ENCODE data around the gene PYROXD2.

PYROXD2 gene

DNA sequence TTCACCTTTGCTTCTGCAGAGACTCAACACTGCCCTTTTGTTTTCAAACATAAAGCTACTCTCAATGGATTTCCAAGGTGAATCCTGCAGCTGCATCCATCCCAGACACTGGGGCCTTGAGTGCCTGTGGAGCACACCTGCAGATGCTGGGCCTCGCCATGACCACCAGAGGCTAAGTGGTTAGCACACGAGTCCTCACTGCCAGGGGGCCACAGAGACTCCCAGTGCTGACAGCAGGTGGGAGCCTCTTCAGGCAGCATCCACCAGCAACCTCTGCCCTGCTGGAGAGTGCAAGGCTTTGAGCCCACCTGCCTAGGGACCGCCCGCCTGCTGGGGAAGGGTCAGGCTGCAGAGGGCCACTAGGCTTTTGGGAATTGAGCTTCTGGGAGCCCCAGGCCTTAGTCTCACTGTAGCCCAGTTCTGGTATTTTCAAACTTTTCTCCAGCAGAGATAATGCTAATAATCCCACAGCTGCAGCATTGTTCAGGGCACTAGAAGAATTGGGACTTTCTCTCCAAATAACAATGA lies 41.1 kb upstream of the PYROXD2 start:
- no peaks in the 10 kb centered on the region for H3K4me1 ChIP-seq
- H3K27ac ChIP-seq: no peak overlapping the region
- H3K9ac ChIP-seq: no peak overlapping the region
- no peaks in the 10 kb centered on the region for H3K27me3 ChIP-seq (ENCODE audit: control insufficient read depth, insufficient read depth, low read length)
- no peak overlapping the region for H3K4me3 ChIP-seq (ENCODE audit: low read depth, low read length)
- no peaks in the 10 kb centered on the region for H3K79me2 ChIP-seq
- TF ChIP-seq, protein P1, sequence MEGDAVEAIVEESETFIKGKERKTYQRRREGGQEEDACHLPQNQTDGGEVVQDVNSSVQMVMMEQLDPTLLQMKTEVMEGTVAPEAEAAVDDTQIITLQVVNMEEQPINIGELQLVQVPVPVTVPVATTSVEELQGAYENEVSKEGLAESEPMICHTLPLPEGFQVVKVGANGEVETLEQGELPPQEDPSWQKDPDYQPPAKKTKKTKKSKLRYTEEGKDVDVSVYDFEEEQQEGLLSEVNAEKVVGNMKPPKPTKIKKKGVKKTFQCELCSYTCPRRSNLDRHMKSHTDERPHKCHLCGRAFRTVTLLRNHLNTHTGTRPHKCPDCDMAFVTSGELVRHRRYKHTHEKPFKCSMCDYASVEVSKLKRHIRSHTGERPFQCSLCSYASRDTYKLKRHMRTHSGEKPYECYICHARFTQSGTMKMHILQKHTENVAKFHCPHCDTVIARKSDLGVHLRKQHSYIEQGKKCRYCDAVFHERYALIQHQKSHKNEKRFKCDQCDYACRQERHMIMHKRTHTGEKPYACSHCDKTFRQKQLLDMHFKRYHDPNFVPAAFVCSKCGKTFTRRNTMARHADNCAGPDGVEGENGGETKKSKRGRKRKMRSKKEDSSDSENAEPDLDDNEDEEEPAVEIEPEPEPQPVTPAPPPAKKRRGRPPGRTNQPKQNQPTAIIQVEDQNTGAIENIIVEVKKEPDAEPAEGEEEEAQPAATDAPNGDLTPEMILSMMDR (IDR thresholded peaks at IDR 0.05): no peak
- no peaks in the 10 kb centered on the region for H3K9me3 ChIP-seq (ENCODE audit: control insufficient read depth, low read length)
- H2AFZ ChIP-seq: no peak overlapping the region
- H3K4me2 ChIP-seq (ENCODE audit: low read length): no peak overlapping the region
- H3K36me3 ChIP-seq (ENCODE audit: control insufficient read depth, insufficient read depth, low read length): no peaks in the 10 kb centered on the region

DNA sequence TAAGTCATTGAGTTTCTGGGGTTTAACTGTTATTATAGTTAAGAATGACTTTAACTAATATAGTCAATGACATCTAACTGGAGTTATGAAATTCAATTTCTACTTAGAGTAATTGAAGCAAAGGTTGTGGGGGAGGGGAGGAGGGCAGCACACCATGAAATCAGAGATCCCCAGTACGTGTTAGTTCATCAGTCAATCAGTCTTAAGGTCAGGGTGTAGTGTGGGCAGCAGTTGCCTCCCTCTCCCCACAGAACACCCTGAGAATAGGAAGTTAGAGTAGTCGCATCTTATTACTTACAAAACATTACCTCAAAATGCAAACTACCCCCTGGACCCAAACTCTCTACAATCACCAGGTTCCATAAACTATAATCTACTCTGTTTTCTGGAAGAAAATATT lies 38.7 kb upstream of the PYROXD2 start:
- no peak overlapping the region for H3K9ac ChIP-seq
- no peaks in the 10 kb centered on the region for H3K36me3 ChIP-seq (ENCODE audit: control insufficient read depth, insufficient read depth, low read length)
- H3K27me3 ChIP-seq (ENCODE audit: control insufficient read depth, insufficient read depth, low read length): no peaks in the 10 kb centered on the region
- TF ChIP-seq, protein P1 (IDR thresholded peaks at IDR 0.05): no peak
- no peak overlapping the region for H3K4me2 ChIP-seq (ENCODE audit: low read length)
- H3K79me2 ChIP-seq: no peaks in the 10 kb centered on the region
- H3K4me3 ChIP-seq (ENCODE audit: low read depth, low read length): no peak overlapping the region
- no peak overlapping the region for H3K27ac ChIP-seq
- no peaks in the 10 kb centered on the region for H3K4me1 ChIP-seq
- H3K9me3 ChIP-seq (ENCODE audit: control insufficient read depth, low read length): no peaks in the 10 kb centered on the region
- no peak overlapping the region for H2AFZ ChIP-seq

DNA sequence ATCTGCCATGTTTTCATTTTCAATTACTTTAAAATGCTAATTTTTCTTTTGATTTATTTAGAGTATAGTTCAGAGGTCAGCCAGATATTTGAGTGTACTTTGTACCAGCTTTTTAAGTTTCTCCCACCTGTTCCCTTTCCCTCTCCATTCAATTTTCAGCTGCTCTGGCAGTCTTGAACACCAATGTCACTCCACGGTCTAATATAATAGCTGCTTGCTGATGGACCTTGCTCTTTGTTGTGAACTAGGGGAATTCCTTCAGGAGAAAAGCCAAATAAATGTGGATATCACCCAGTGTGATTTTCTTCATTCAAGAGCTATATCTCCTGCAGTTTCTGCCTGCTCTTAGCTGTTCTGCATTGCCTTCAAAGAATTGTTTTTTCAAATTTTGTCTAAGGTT lies 35.6 kb upstream of the PYROXD2 start:
- H3K4me1 ChIP-seq: no peaks in the 10 kb centered on the region
- H3K27me3 ChIP-seq (ENCODE audit: control insufficient read depth, insufficient read depth, low read length): no peaks in the 10 kb centered on the region
- H3K36me3 ChIP-seq (ENCODE audit: control insufficient read depth, insufficient read depth, low read length): no peaks in the 10 kb centered on the region
- no peak overlapping the region for H3K27ac ChIP-seq
- no peak overlapping the region for H2AFZ ChIP-seq
- no peak overlapping the region for H3K4me2 ChIP-seq (ENCODE audit: low read length)
- H3K79me2 ChIP-seq: no peaks in the 10 kb centered on the region
- no peaks in the 10 kb centered on the region for H3K9me3 ChIP-seq (ENCODE audit: control insufficient read depth, low read length)
- H3K4me3 ChIP-seq (ENCODE audit: low read depth, low read length): no peak overlapping the region
- TF ChIP-seq, protein P1 (IDR thresholded peaks at IDR 0.05): no peak
- no peak overlapping the region for H3K9ac ChIP-seq

DNA sequence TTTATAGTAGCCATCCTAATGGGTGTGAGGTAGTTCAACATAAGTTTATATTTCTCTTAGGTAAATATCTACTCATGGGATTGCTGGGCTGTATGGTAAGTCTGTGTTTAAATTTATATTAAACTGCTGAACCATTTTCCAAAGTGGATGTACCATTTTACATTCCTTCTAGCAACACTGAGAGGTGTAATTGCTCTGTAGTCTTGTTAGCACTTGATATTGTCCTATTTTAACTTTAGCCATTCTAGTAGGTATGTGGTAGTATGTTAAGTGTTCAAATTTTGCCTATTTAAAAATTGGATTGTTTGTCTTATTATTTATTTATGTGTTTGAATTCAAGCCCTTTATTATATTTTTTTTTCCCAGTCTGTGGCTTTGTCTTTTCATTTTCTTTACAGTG lies 34.3 kb upstream of the PYROXD2 start:
- H3K27ac ChIP-seq: no peak overlapping the region
- H3K79me2 ChIP-seq: no peaks in the 10 kb centered on the region
- no peaks in the 10 kb centered on the region for H3K36me3 ChIP-seq (ENCODE audit: control insufficient read depth, insufficient read depth, low read length)
- H2AFZ ChIP-seq: no peak overlapping the region
- no peak overlapping the region for H3K4me2 ChIP-seq (ENCODE audit: low read length)
- no peaks in the 10 kb centered on the region for H3K4me1 ChIP-seq
- no peaks in the 10 kb centered on the region for H3K9me3 ChIP-seq (ENCODE audit: control insufficient read depth, low read length)
- no peaks in the 10 kb centered on the region for H3K27me3 ChIP-seq (ENCODE audit: control insufficient read depth, insufficient read depth, low read length)
- no peak overlapping the region for H3K9ac ChIP-seq
- TF ChIP-seq, protein P1 (IDR thresholded peaks at IDR 0.05): no peak
- no peak overlapping the region for H3K4me3 ChIP-seq (ENCODE audit: low read depth, low read length)

DNA sequence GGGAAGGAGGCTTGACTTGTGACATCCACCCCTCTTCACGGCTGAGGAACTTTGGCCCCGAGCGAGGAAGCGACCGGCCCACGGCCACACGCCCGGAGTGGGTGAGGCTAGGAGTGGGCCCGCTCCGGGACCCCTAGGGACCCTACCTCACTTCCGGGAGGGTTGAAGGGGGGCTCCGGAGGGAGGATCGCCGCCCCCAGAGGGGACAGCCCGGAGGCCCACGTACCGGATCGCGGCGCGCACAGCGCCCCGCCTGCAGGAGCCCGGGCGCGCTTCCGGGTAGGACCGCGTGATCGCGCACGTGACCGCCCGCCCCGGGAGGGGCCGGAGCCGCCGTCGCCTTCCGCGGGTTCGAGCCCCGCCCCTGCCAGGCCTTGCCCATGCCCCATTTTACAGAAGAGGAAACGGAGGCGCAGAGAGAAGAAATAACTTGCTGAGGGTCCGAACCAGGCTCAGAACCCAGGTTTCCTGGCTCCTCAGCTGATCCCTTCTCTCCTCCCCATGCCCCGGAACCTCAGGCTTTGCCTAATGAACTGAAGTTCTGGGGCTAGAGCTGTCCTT lies 31.8 kb upstream of the PYROXD2 start, which contains the start of gene HPS1:
TSS of gene HPS1 (minus strand) at position 275 of the 561 bp plus-strand sequence. CDS start 3,695 bp downstream, outside the sequence.
- peak within 1 kb of the TSS; percentile 58 for H3K4me2 ChIP-seq (ENCODE audit: low read length)
- peak within 1 kb of the TSS; percentile 62 for H3K27ac ChIP-seq
- H3K9ac ChIP-seq: no peak within 1 kb of the TSS
- TF ChIP-seq, protein P1 (IDR thresholded peaks at IDR 0.05): no peak
- H3K9me3 ChIP-seq (ENCODE audit: control insufficient read depth, low read length): no peaks in the 10 kb centered on the region
- no peaks in the 10 kb centered on the region for H3K4me1 ChIP-seq
- H3K36me3 ChIP-seq (ENCODE audit: control insufficient read depth, insufficient read depth, low read length): no peaks in the 10 kb centered on the region
- no peaks in the 10 kb centered on the region for H3K27me3 ChIP-seq (ENCODE audit: control insufficient read depth, insufficient read depth, low read length)
- no peaks in the 10 kb centered on the region for H3K79me2 ChIP-seq
- peak within 1 kb of the TSS; percentile 58 for H3K4me3 ChIP-seq (ENCODE audit: low read depth, low read length)
- H2AFZ ChIP-seq: peak within 1 kb of the TSS; percentile 92
